H9 (cell line): ENCODE measurements around the gene SLC35E4. TPM values are rescaled to one million over a fixed set of nuclear protein-coding genes. Genes with fewer than 3 reads are reported as not detected.

Experiments used
- DNase-seq: peaks from one replicate; pipeline ENCODE4 v3.0.0-alpha.2; 2017
- H2AFZ ChIP-seq: one replicate; pipeline ENCODE4 v1.6.1; 2013; ENCODE audit warnings: mild to moderate bottlenecking, low read length, control low read depth, moderate library complexity
- H2AK5ac ChIP-seq: 2 replicates; pipeline ENCODE4 v1.6.1; 2013; ENCODE audit warnings: low read length, control low read depth, mixed read lengths; ENCODE audit not compliant: insufficient read length
- H2BK120ac ChIP-seq: one replicate; pipeline ENCODE4 v1.6.1; 2013; ENCODE audit warnings: low read depth, mild to moderate bottlenecking, low read length, control low read depth, inconsistent platforms; ENCODE audit not compliant: poor library complexity, severe bottlenecking
- H2BK12ac ChIP-seq: 2 replicates; pipeline ENCODE4 v1.6.1; 2013; ENCODE audit warnings: low read length, control low read depth, mixed read lengths, low read depth; ENCODE audit not compliant: insufficient read length
- H2BK15ac ChIP-seq: 2 replicates; pipeline ENCODE4 v1.6.1; 2013; ENCODE audit warnings: low read depth, low read length, control low read depth
- H2BK20ac ChIP-seq: one replicate; pipeline ENCODE4 v1.6.1; 2013; ENCODE audit warnings: low read depth, mild to moderate bottlenecking, low read length, control low read depth, inconsistent platforms; ENCODE audit not compliant: poor library complexity, severe bottlenecking
- H2BK5ac ChIP-seq: 2 replicates; pipeline ENCODE4 v1.6.1; 2013; ENCODE audit warnings: low read length, control low read depth, mixed read lengths; ENCODE audit not compliant: insufficient read length
- H3K14ac ChIP-seq: 2 replicates; pipeline ENCODE4 v1.6.1; 2013; ENCODE audit warnings: low read length, control low read depth; ENCODE audit not compliant: insufficient read depth
- H3K18ac ChIP-seq: 2 replicates; pipeline ENCODE4 v1.6.1; 2013; ENCODE audit warnings: low read depth, mild to moderate bottlenecking, mixed read lengths, low read length, control low read depth; ENCODE audit not compliant: insufficient read length
- H3K23ac ChIP-seq: 2 replicates; pipeline ENCODE4 v1.6.1; 2013; ENCODE audit warnings: low read length, control low read depth, mixed read lengths, low read depth; ENCODE audit not compliant: insufficient read length
- H3K23me2 ChIP-seq: 2 replicates; pipeline ENCODE4 v1.6.1; 2013; ENCODE audit warnings: low read depth, mild to moderate bottlenecking, mixed read lengths, low read length, control low read depth; ENCODE audit not compliant: insufficient read length, poor library complexity, severe bottlenecking
- H3K27ac ChIP-seq: 2 replicates; pipeline ENCODE4 v1.5.1; 2013; ENCODE audit warnings: low read length, control low read depth, mixed read lengths, low read depth; ENCODE audit not compliant: insufficient read length
- H3K27me3 ChIP-seq: 2 replicates; pipeline ENCODE4 v1.6.1; 2013; ENCODE audit warnings: low read length, control low read depth, inconsistent platforms; ENCODE audit not compliant: insufficient read depth
- H3K4ac ChIP-seq: 2 replicates; pipeline ENCODE4 v1.6.1; 2013; ENCODE audit warnings: low read depth, mild to moderate bottlenecking, control low read depth, inconsistent platforms, low read length, moderate library complexity
- H3K4me1 ChIP-seq: 2 replicates; pipeline ENCODE4 v1.6.1; 2013; ENCODE audit warnings: low read length, control low read depth, inconsistent platforms; ENCODE audit not compliant: insufficient read depth
- H3K4me2 ChIP-seq: 2 replicates; pipeline ENCODE4 v1.6.1; 2013; ENCODE audit warnings: low read length, control low read depth, mixed read lengths; ENCODE audit not compliant: insufficient read length, insufficient read depth
- H3K56ac ChIP-seq: 2 replicates; pipeline ENCODE4 v1.6.1; 2013; ENCODE audit warnings: low read depth, mild to moderate bottlenecking, mixed read lengths, low read length, control low read depth; ENCODE audit not compliant: insufficient read length
- H3K79me1 ChIP-seq: 2 replicates; pipeline ENCODE4 v1.6.1; 2013; ENCODE audit warnings: low read depth, mild to moderate bottlenecking, moderate library complexity, low read length, control low read depth, inconsistent platforms; ENCODE audit not compliant: insufficient read depth, poor library complexity, severe bottlenecking
- H3K79me2 ChIP-seq: 2 replicates; pipeline ENCODE4 v1.6.1; 2013; ENCODE audit warnings: low read length, control low read depth, inconsistent platforms; ENCODE audit not compliant: insufficient read depth
- H3K9ac ChIP-seq: 2 replicates; pipeline ENCODE4 v1.6.1; 2013; ENCODE audit warnings: low read length, control low read depth, mixed read lengths; ENCODE audit not compliant: insufficient read length; ENCODE audit errors: extremely low read depth
- H3K9me3 ChIP-seq: one replicate; pipeline ENCODE4 v1.6.1; 2013; ENCODE audit warnings: low read depth, low read length, inconsistent platforms; ENCODE audit not compliant: control insufficient read depth
- H3T11ph ChIP-seq: one replicate; pipeline ENCODE4 v1.6.1; 2013; ENCODE audit warnings: mild to moderate bottlenecking, low read length, control low read depth, inconsistent platforms
- H4K20me1 ChIP-seq: one replicate; pipeline ENCODE4 v1.6.1; 2013; ENCODE audit not compliant: control insufficient read depth, insufficient read length, insufficient read depth
- H4K5ac ChIP-seq: 2 replicates; pipeline ENCODE4 v1.6.1; 2013; ENCODE audit warnings: low read depth, mild to moderate bottlenecking, mixed read lengths, low read length, control low read depth; ENCODE audit not compliant: insufficient read length
- H4K8ac ChIP-seq: replicated peaks from 2 replicates; pipeline ENCODE4 v1.6.1; 2013; ENCODE audit warnings: low read length, control low read depth, mixed read lengths, low read depth; ENCODE audit not compliant: insufficient read length
- H4K91ac ChIP-seq: 2 replicates; pipeline ENCODE4 v1.6.1; 2013; ENCODE audit warnings: low read depth, mild to moderate bottlenecking, moderate library complexity, mixed read lengths, low read length, control low read depth; ENCODE audit not compliant: insufficient read length
- H3K27ac Mint-ChIP-seq, 3 experiments: 2 replicates in 2 of 3; 3 replicates in 1 of 3; pipeline ENCODE4 v1.8.0; 2020 to 2021; ENCODE audit warnings: mixed read lengths in 3 of 3, mild to moderate bottlenecking in 1 of 3, moderate library complexity in 1 of 3
- H3K27me3 Mint-ChIP-seq: 2 replicates; pipeline ENCODE4 v1.8.0; 2021; ENCODE audit warnings: low read depth, mild to moderate bottlenecking, moderate library complexity, mixed read lengths
- H3K36me3 Mint-ChIP-seq, 3 experiments: 2 replicates in 2 of 3; 3 replicates in 1 of 3; pipeline ENCODE4 v1.8.0; 2020 to 2021; ENCODE audit warnings: low read depth in 3 of 3, mixed read lengths in 3 of 3; ENCODE audit not compliant: insufficient read depth in 1 of 3
- H3K4me1 Mint-ChIP-seq, 2 experiments: 2 replicates each; pipeline ENCODE4 v1.8.0; 2020; ENCODE audit warnings: mixed read lengths in 2 of 2
- H3K4me3 Mint-ChIP-seq, 2 experiments: 2 replicates in 1 of 2; 3 replicates in 1 of 2; pipeline ENCODE4 v1.8.0; 2020 to 2021; ENCODE audit warnings: mild to moderate bottlenecking in 2 of 2, mixed read lengths in 2 of 2, moderate library complexity in 1 of 2
- H3K9me3 Mint-ChIP-seq, 2 experiments: 2 replicates in 1 of 2; 3 replicates in 1 of 2; pipeline ENCODE4 v1.8.0; 2020; ENCODE audit warnings: mild to moderate bottlenecking in 2 of 2, mixed read lengths in 2 of 2, moderate library complexity in 1 of 2
- WGBS: extraction: QIAGEN DNeasy Blood & Tissue Kit; methylation state at CpG from one replicate; pipeline ENCODE4 v1.1.7; 2013; ENCODE audit warnings: missing lambda C conversion rate, low lambda C conversion rate, mixed read lengths; ENCODE audit not compliant: insufficient read length; ENCODE audit errors: extremely low coverage; 5-methylcytosine and 5-hydroxymethylcytosine counted together
- total RNA-seq: library from RNA; stranded (reverse); gene quantifications from 2 replicates; pipeline ENCODE4 v1.2.1, GENCODE V29; 2021
- TF ChIP-seq, protein P1 (sequence below): fragments of 200-600 bp; sonication (generic); conservative IDR thresholded peaks from 3 replicates; pipeline ENCODE4 v1.8.0; 2021; ENCODE audit warnings: antibody characterized with exemption, mild to moderate bottlenecking

The SLC35E4 gene
- total RNA-seq, 1 experiment from 2014 or later = 3.7 TPM

DNA sequence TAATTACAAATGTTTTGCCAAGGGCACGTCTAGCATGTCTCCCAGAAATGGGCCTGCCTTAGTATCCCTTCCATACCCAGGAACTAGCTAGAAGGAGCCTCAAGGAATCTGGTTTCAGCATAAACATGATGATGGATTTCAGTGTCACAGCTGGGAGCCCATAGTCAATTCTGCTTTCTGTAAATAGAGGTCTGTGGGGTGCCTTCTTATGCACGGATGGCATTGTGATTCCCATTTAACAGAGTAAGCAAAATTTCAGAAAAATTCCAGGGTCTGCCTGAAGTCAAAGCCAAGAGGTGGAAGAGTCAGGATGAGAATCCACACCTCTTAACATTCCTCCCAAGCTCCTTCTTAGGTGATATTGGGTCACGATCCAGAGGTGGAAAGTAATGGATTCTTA lies 20.0 kb downstream of the SLC35E4 start:
- Histone ChIP-seq H2AFZ (no peak overlapping the region), H3K4ac (no peak overlapping the region), H2BK12ac (no peak overlapping the region), H3K9me3 (no peaks in the 10 kb centered on the region), H3K4me2 (no peak overlapping the region), H4K8ac (no peak overlapping the region), H3K79me2 (no peaks in the 10 kb centered on the region), H4K5ac (no peak overlapping the region), H4K20me1 (no peaks in the 10 kb centered on the region), H3K27ac (no peak overlapping the region), H3K56ac (no peak overlapping the region), H4K91ac (no peak overlapping the region), H3K4me1 (peaks cover 4% of the 10 kb centered on the region; the same call in 1 of the 2 replicates), H3K14ac (no peak overlapping the region), H2BK20ac (no peak overlapping the region), H3K18ac (no peak overlapping the region), H2BK15ac (no peak overlapping the region), H3K27me3 (no peaks in the 10 kb centered on the region), H3K23ac (no peak overlapping the region), H3K9ac (no peak overlapping the region), H2AK5ac (no peak overlapping the region), H2BK5ac (no peak overlapping the region), H3K79me1 (no peaks in the 10 kb centered on the region), H3K23me2 (no peaks in the 10 kb centered on the region), H3T11ph (no peak overlapping the region), H2BK120ac (no peak overlapping the region)
- no CpG with 5 or more reads among the region's 3 CpGs for WGBS
- peak; percentile 50 for DNase-seq
- peaks cover 2 to 33% (median 5%) of the 10 kb centered on the region in 3 experiments; a peak in 6 of 7 replicates for H3K36me3 Mint-ChIP-seq
- peak overlapping the region; percentile 55 to 88 (median 77); a peak in 3 of 7 replicates for H3K27ac Mint-ChIP-seq
- peaks cover 0 to 3% of the 10 kb centered on the region in 2 experiments; a peak in 2 of 5 replicates for H3K9me3 Mint-ChIP-seq
- H3K4me3 Mint-ChIP-seq = peak overlapping the region in 1 of 2 experiments; percentile 43; a peak in 1 of 5 replicates
- H3K4me1 Mint-ChIP-seq = peaks cover 39 to 43% of the 10 kb centered on the region in 2 experiments
- no peaks in the 10 kb centered on the region; the same call in 1 of the 2 replicates for H3K27me3 Mint-ChIP-seq
- TF ChIP-seq, protein P1, sequence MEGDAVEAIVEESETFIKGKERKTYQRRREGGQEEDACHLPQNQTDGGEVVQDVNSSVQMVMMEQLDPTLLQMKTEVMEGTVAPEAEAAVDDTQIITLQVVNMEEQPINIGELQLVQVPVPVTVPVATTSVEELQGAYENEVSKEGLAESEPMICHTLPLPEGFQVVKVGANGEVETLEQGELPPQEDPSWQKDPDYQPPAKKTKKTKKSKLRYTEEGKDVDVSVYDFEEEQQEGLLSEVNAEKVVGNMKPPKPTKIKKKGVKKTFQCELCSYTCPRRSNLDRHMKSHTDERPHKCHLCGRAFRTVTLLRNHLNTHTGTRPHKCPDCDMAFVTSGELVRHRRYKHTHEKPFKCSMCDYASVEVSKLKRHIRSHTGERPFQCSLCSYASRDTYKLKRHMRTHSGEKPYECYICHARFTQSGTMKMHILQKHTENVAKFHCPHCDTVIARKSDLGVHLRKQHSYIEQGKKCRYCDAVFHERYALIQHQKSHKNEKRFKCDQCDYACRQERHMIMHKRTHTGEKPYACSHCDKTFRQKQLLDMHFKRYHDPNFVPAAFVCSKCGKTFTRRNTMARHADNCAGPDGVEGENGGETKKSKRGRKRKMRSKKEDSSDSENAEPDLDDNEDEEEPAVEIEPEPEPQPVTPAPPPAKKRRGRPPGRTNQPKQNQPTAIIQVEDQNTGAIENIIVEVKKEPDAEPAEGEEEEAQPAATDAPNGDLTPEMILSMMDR = no peak
